Measurements from ENCODE around the gene RAMP3.
"Not testable (repeated sequence)": the region's sequence is repeated elsewhere in the genome, so short reads cannot be mapped to it uniquely, and the experiment has no call there.

GRCh38 chr7:45206266-45206665 lies 48.7 kb downstream of the RAMP3 start:
- not testable (repeated sequence) for TF ChIP-seq CBFA2T3 (IDR thresholded peaks at IDR 0.05); RFX1 (IDR thresholded peaks at IDR 0.05); JUND (IDR thresholded peaks at IDR 0.05; ENCODE audit: borderline replicate concordance, low read depth, low read length); JUND (tag; IDR thresholded peaks at IDR 0.05; ENCODE audit: borderline replicate concordance, low read depth, low read length); CTCF (IDR thresholded peaks at IDR 0.05 in 2 of 3, conservative IDR thresholded peaks at IDR 0.05 in 1 of 3; ENCODE audit: insufficient read depth in 2 of 3, low read depth in 1 of 3, low read length in 3 of 3)
- TF ChIP-seq, protein P1, sequence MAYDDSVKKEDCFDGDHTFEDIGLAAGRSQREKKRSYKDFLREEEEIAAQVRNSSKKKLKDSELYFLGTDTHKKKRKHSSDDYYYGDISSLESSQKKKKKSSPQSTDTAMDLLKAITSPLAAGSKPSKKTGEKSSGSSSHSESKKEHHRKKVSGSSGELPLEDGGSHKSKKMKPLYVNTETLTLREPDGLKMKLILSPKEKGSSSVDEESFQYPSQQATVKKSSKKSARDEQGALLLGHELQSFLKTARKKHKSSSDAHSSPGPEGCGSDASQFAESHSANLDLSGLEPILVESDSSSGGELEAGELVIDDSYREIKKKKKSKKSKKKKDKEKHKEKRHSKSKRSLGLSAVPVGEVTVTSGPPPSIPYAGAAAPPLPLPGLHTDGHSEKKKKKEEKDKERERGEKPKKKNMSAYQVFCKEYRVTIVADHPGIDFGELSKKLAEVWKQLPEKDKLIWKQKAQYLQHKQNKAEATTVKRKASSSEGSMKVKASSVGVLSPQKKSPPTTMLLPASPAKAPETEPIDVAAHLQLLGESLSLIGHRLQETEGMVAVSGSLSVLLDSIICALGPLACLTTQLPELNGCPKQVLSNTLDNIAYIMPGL (CRISPR knock-in tag; IDR thresholded peaks at IDR 0.05) = not testable (repeated sequence)
